GM18517 (cell line): ENCODE data around the gene PKN1.
A peak's percentile ranks its signal among the peaks of the same experiment; 100 is the strongest.

Source experiments
- ATAC-seq: cut with Tn5 transposase; IDR thresholded peaks from one replicate; pipeline ENCODE4 v1.9.1; 2021; ENCODE audit warnings: mild to moderate bottlenecking, moderate library complexity; ENCODE audit not compliant: unreplicated experiment

The PKN1 gene

DNA sequence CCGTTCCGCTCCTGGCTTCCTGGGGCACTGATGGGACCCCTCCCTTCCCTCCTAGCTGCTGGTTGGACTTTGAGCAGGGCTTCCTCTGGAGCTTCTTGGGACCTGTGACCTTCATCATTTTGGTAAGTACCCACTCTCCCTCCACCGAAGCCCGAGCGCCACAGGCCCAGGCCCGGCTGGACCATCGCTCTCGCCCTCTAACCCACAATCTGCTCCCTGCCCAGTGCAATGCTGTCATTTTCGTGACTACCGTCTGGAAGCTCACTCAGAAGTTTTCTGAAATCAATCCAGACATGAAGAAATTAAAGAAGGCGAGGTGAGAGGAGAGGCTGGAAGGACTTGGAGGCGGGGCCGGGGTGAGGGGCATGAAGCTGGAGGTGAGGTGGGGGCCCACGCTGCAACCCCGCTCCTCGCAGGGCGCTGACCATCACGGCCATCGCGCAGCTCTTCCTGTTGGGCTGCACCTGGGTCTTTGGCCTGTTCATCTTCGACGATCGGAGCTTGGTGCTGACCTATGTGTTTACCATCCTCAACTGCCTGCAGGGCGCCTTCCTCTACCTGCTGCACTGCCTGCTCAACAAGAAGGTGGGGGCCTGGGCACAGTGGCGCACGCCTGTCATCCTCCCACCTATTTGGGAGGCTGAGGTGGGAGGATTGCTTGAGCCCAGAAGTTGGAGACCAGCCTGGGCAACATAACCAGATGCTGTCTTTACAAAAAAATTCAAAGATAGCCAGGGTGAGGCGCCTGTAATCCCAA is 26.3 kb upstream of the PKN1 start:
- ATAC-seq = no peak

GRCh38 chr19:14407605-14408484 is 25.3 kb upstream of the PKN1 start:
- no peak for ATAC-seq

- no peak for ATAC-seq
These were observed 24.5 kb upstream of the PKN1 start for GRCh38 chr19:14408491-14409145.

DNA sequence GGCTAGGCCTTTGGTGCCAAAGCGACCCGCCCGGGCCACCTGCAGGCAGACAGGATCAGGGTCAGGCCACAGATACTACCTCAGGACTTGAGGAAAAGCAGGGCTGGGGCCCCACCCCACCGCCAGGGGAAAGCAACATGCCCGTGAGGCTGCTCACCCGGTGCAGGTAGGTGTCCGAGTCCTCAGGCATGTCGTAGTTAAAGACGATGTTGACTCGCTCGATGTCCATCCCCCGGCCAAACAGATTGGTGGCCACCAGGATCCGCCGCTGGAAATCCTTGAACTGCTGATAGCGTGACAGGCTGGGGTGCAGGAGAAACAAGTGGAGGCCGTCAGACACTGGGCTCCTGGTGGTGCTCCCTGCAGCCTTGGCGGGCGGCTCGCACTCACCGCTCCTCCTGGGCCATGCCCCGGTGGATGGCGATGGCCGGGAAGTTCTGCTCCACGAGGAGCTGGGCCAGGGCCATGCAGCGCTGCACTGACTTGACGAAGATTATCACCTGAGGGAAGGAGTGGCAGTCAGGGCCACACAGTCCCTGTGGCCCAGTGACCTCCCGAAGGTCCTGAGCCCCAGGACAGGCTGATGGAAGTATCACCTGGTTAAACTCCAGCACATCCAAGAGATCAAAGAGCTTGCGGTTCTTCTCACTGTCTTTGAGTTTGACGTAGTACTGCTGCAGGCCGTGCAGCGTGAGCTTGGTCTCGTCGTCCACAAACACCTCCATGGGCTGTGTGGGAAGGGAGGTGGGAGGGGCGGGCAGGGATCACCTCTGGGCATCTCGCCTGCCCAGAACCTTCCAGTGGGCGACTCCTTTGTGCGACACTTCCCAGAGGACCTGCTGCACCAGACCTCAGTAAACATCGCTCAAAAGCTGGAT is 23.7 kb upstream of the PKN1 start:
- ATAC-seq = no peak

- no peak for ATAC-seq
These were observed 22.7 kb upstream of the PKN1 start for GRCh38 chr19:14410091-14411051.

DNA sequence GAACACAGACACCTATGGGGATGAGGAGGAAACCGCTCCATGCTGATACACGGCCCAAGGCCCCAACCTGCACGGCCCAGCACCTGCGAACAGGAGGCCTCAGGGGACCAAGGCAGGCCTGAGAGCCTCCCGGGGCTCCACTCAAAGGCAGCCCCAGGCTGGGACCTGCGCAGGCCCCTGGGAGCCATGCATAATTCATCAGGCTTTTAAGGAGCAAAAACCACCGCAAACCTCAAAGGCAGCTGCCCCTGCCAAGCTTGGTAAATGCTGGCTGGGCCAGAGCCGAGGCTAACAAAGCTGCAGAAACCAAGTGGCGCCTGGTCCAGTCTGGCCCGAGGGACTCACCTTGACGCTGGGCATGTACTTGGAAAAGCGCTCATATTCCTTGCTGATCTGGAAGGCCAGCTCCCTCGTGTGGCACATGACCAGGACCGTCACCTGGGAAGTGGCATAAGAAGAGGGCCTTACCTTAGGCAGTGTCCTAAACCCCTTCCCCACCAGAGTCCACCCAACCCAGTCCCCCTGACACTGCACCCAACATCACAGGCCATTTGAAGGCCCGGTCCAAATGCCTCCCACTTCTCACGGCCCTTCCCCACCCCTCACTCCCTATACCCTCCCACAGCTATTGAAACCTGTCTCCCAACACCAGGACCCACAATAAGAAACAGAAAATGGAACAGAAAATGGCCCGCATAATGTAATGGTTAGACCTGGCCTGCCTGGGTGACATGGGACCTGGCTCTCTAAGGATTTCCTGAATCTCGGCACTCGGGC is 21.8 kb upstream of the PKN1 start:
- no peak for ATAC-seq

DNA sequence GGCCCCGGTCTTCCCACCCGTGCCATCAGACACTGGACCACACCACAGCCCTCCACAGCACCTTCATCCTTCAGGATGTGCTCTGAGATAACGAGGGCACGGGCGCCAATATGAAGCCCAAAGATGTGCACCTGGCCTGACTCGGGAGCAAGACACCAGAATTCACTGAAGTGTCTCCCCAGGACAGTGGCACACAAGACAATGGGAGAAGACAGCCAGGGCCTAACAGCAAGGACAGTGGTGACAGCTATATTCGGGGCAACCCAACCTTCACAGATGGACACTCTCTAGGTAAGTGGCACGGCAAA is 21.2 kb upstream of the PKN1 start:
- ATAC-seq = no peak

DNA sequence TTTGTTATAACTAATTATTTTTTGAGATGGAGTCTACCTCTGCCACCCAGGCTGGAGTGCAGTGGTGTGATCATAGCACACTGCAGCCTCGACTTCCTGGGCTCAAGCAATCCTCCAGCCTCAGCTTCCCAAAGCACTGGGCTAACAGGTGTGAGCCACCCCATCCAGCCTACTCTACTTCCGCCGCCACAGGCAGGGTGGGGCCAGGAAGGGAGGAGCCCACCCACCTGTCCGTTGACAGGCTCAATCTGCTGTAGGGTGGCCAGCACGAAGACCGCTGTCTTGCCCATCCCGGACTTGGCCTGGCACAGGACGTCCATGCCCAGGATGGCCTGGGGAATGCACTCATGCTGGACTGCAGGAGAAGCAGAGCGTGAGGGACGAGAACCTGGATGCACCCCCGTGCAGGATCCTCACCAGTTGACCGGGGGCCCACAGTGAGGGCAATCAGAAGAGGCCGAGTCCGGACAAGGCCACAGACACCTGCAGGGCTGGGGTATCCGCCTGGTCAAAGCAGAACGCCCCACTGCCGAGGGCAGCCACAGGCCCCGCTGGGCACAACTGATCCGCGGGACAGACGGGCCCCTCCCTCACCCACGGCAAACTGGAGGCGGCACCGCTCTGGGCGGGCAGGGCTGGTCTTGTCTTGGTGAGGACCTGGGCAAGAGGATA is 20.6 kb upstream of the PKN1 start:
- no peak for ATAC-seq

- no peak for ATAC-seq
These were observed 20.0 kb upstream of the PKN1 start for GRCh38 chr19:14412996-14413692.

GRCh38 chr19:14413693-14414181 is 19.4 kb upstream of the PKN1 start:
- no peak for ATAC-seq

DNA sequence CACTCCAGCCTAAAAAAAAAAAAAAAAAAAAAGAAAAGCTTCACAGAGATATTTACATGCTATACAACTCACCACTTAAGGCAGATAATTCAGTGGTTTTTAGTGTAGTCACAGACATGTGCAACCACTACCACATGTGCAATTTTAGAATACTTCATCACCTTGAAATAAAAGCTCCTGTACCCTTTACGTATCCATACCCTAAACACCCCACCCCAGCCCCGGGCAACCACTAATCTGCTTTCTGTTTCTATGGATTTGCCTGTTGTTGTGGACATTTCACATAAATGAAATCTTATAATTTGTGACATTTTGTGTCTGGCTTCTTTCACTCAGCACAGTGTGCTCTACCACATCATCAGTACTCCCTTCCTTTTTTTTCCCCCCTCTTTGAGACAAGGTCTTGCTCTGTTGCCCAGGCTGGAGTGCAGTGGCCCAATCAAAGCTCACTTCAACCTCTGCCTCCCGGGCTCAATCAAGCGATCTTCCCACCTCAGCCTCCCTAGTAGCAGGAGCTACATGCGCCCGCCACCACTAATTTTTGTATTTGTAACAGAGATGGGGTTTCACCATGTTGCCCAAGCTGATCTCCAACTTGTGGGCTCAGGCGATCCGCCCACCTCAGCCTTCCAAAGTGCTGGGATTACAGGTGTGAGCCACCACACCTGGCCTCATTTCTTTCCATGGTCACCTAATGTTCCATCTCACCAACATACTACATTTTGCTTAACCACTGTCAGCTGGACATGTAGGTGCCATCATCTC is 18.0 kb upstream of the PKN1 start:
- ATAC-seq = no peak

- no peak for ATAC-seq
These were observed 16.3 kb upstream of the PKN1 start for GRCh38 chr19:14416817-14417231.

GRCh38 chr19:14418856-14419105 is 14.3 kb upstream of the PKN1 start:
- ATAC-seq = peak; percentile 15

DNA sequence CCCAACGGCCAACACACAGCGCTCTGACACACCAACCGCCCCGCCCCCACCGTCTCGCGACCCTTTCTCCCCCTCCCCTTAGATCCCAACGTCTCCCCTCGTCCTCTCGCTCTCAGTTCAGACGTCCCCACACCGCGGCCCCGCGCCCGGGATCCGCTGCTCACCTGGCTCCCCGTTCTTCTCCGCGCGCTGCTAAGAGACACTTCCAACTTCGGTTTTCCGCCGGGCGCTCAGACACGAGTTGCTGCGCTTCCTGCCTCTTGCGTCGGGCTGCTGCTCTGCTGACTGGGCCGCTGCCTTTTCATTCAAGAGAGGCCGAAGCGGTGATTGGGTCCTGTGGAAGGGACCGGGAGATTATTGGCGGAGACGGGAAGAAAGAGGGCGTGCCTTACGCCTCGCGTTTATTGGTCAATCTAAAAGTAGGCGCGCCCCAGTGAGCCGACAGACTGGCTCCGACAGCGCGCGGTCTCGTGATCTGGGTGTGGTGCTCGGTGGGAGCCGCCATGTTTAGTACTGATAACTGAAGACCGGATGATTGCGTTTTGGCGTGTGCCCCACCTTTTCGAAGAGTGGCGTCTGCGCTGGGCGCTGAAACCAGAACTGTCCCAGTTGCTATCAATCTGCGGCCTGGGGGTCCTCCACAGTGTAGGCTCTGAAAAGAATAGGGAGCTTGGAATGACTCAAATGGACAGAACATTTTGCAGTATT is 13.8 kb upstream of the PKN1 start, which contains the start of gene DDX39A:
Gene DDX39A, minus strand, starts transcription at position 236 of the 708 bp plus-strand sequence. CDS start 6,121 bp downstream, outside the sequence.
- ATAC-seq = peak; percentile 89

- no peak for ATAC-seq
These were observed 7.4 kb upstream of the PKN1 start for GRCh38 chr19:14425696-14426138.

GRCh38 chr19:14427461-14427860 is 5.6 kb upstream of the PKN1 start:
- no peak for ATAC-seq
